Large intestine (tissue), 3 donors: Measurements from ENCODE around the gene GBP2. TPM values are rescaled to one million over a fixed set of nuclear protein-coding genes. Genes with fewer than 3 reads are reported as not detected.

Source experiments
- DNase-seq, 2 donors: peaks; one replicate each; pipeline versions ENCODE4 v3.0.0 to v3.0.0-alpha.2; 2013
- H3K27ac ChIP-seq: one replicate; pipeline ENCODE4 v1.5.1; 2013; ENCODE audit warnings: low read length
- H3K27me3 ChIP-seq: 2 replicates; pipeline ENCODE4 v1.6.1; 2013; ENCODE audit warnings: low read length; ENCODE audit not compliant: control insufficient read depth, insufficient read depth
- H3K36me3 ChIP-seq: 2 replicates; pipeline ENCODE4 v1.6.1; 2013; ENCODE audit warnings: low read length; ENCODE audit not compliant: control insufficient read depth, insufficient read depth
- H3K4me1 ChIP-seq: one replicate; pipeline ENCODE4 v1.6.1; 2013; ENCODE audit warnings: low read length; ENCODE audit not compliant: control insufficient read depth, insufficient read depth
- H3K4me3 ChIP-seq: one replicate; pipeline ENCODE4 v1.5.1; 2013; ENCODE audit warnings: low read length
- H3K9me3 ChIP-seq: one replicate; pipeline ENCODE4 v1.6.1; 2013; ENCODE audit warnings: mild to moderate bottlenecking, low read depth, low read length, moderate library complexity; ENCODE audit not compliant: control insufficient read depth
- WGBS: methylation state at CpG from one replicate; pipeline ENCODE4 v1.1.5; 2013; ENCODE audit warnings: low lambda C conversion rate; ENCODE audit not compliant: insufficient coverage; 5-methylcytosine and 5-hydroxymethylcytosine counted together
- polyA plus RNA-seq: library from polyadenylated mRNA; unstranded; fragments of 120-200 nt; gene quantifications from one replicate; pipeline ENCODE4 v1.2.1, GENCODE V29; 2013

The GBP2 gene
- polyA plus RNA-seq, 1 donor: 56.9 TPM

- DNase-seq: peak in 1 of 2 donors; percentile 13
- Histone ChIP-seq H3K9me3 (no peaks in the 10 kb centered on the region), H3K27ac (no peak overlapping the region)
Measured at GRCh38 chr1:89068291-89068690, 57.6 kb downstream of the GBP2 start.

GRCh38 chr1:89065079-89065868 is 60.6 kb downstream of the GBP2 start, which contains the start of gene GBP1:
TSS of gene GBP1 (minus strand) at chr1:89065208. CDS start at chr1:89063234, 1,974 bp downstream.
- peak within 1 kb of the TSS; percentile 85 for H3K27ac ChIP-seq
- peak; percentile 60 to 85 for DNase-seq
- H3K4me3 ChIP-seq: peak within 1 kb of the TSS; percentile 44
- no peaks in the 10 kb centered on the region for H3K27me3 ChIP-seq
- peaks cover 4% of the 10 kb centered on the region for H3K36me3 ChIP-seq
- 20% methylated on average over 1 of the region's 4 CpGs for WGBS
- peaks cover 11% of the 10 kb centered on the region for H3K4me1 ChIP-seq
- H3K9me3 ChIP-seq: no peaks in the 10 kb centered on the region

More at GRCh38 chr1:89068291-89068690, 57.6 kb downstream of the GBP2 start:
- Histone ChIP-seq H3K27me3 (no peaks in the 10 kb centered on the region), H3K4me1 (peaks cover 7% of the 10 kb centered on the region), H3K4me3 (no peak overlapping the region), H3K36me3 (no peaks in the 10 kb centered on the region)

GRCh38 chr1:89064632-89065031 is 61.3 kb downstream of the GBP2 start:
- DNase-seq: peak in 1 of 2 donors; percentile 53
- WGBS: 18% methylated on average over 2 of the region's 4 CpGs
- peaks cover 6% of the 10 kb centered on the region for H3K36me3 ChIP-seq
- no peaks in the 10 kb centered on the region for H3K9me3 ChIP-seq
- peak overlapping the region; percentile 44 for H3K4me3 ChIP-seq
- no peaks in the 10 kb centered on the region for H3K27me3 ChIP-seq
- peak overlapping the region; percentile 85 for H3K27ac ChIP-seq
- peaks cover 11% of the 10 kb centered on the region for H3K4me1 ChIP-seq

- H3K36me3 ChIP-seq: peaks cover 12% of the 10 kb centered on the region
- H3K4me3 ChIP-seq: no peak overlapping the region
- WGBS: 83% methylated on average over 1 of the region's 3 CpGs
- H3K9me3 ChIP-seq: no peaks in the 10 kb centered on the region
- H3K27me3 ChIP-seq: no peaks in the 10 kb centered on the region
- H3K27ac ChIP-seq: no peak overlapping the region
- DNase-seq: no peak
- H3K4me1 ChIP-seq: peaks cover 11% of the 10 kb centered on the region
Measured at GRCh38 chr1:89063094-89063493, 62.8 kb downstream of the GBP2 start.

- WGBS: 100% methylated on average over 1 of the region's 5 CpGs
- H3K4me1 ChIP-seq: peaks cover 7% of the 10 kb centered on the region
- DNase-seq: no peak
- H3K27me3 ChIP-seq: no peaks in the 10 kb centered on the region
- H3K4me3 ChIP-seq: no peak overlapping the region
- H3K9me3 ChIP-seq: no peaks in the 10 kb centered on the region
- peaks cover 30% of the 10 kb centered on the region for H3K36me3 ChIP-seq
- no peak overlapping the region for H3K27ac ChIP-seq
Measured at GRCh38 chr1:89060091-89060490, 65.8 kb downstream of the GBP2 start.

Other genes with a start within 250 kb of the GBP2 start
- gene GTF2B, start 234.5 kb downstream of the GBP2 start, polyA plus RNA-seq: 34.2 TPM
- 38.4 TPM for gene KYAT3, start 133.5 kb downstream of the GBP2 start, polyA plus RNA-seq
- gene RBMXL1, start 133.5 kb downstream of the GBP2 start, polyA plus RNA-seq: 11.9 TPM
- 109 TPM for gene GBP3, start 103.2 kb downstream of the GBP2 start, polyA plus RNA-seq
- 39.3 TPM for gene GBP1, start 60.9 kb downstream of the GBP2 start, polyA plus RNA-seq
- 0.10 TPM for gene GBP7, start 49.9 kb upstream of the GBP2 start, polyA plus RNA-seq
- 8.9 TPM for gene GBP4, start 72.8 kb upstream of the GBP2 start, polyA plus RNA-seq
- gene GBP5, start 146.7 kb upstream of the GBP2 start, polyA plus RNA-seq: 1.7 TPM
- gene GBP6, start 237.9 kb upstream of the GBP2 start, polyA plus RNA-seq: 0.04 TPM